ENCODE measurements around the gene HHAT. TPM values are rescaled to one million over a fixed set of nuclear protein-coding genes. Genes with fewer than 3 reads are reported as not detected.

HHAT gene
- total RNA-seq, 4 donors from 2014 or later = 3.4 to 5.2 (median 4.0) TPM

DNA sequence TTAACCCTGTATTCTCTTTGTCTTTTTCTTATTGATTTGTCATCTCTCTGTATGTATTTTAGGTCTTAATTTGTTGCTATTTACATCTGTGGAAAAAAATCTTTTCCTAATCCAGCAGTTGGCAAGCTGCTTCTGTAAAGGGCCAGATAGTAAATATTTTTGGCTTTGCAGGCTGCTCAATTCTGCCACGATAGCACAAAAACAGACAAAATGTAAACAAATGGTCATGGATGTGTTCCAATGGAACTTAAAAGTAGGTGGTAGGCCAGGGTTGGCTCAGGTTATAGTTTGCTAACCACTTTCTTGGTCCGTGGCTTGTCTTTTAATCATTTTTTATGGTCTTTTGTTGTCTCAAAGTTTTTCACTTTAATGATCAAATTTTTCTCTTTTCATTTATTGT is 371.8 kb downstream of the HHAT start:
- no peaks in the 10 kb centered on the region for H3K9me3 ChIP-seq
- 29 to 38% methylated on average over 2 of the region's 2 CpGs for WGBS, 2 donors
- H3K27ac ChIP-seq = no peak overlapping the region
- DNase-seq = no peak
- no peaks in the 10 kb centered on the region for H3K27me3 ChIP-seq
- no peaks in the 10 kb centered on the region for H3K4me1 ChIP-seq
- H3K36me3 ChIP-seq = no peaks in the 10 kb centered on the region
- no peak overlapping the region for H3K4me3 ChIP-seq
- TF ChIP-seq POLR2A (IDR thresholded peaks at IDR 0.05) (no peak), CTCF (IDR thresholded peaks at IDR 0.05) (no peak)
- intact Hi-C loops (cut with DNase I) = no loop called here

GRCh38 chr1:210702506-210702905 is 373.8 kb downstream of the HHAT start:
- Histone ChIP-seq H3K4me1 (no peaks in the 10 kb centered on the region), H3K36me3 (no peaks in the 10 kb centered on the region), H3K27ac (no peak overlapping the region), H3K27me3 (no peaks in the 10 kb centered on the region), H3K4me3 (no peak overlapping the region), H3K9me3 (no peaks in the 10 kb centered on the region)
- DNase-seq = no peak
- intact Hi-C loops (cut with DNase I) = no loop called here
- TF ChIP-seq POLR2A (IDR thresholded peaks at IDR 0.05) = no peak
- no peak for TF ChIP-seq CTCF (IDR thresholded peaks at IDR 0.05)
- 84 to 98% methylated on average over 2 of the region's 2 CpGs for WGBS, 2 donors

GRCh38 chr1:210703593-210703992 is 374.9 kb downstream of the HHAT start:
- 75 to 90% methylated on average over 2 of the region's 2 CpGs for WGBS, 2 donors
- Histone ChIP-seq H3K27me3 (no peaks in the 10 kb centered on the region), H3K9me3 (no peaks in the 10 kb centered on the region), H3K27ac (no peak overlapping the region), H3K36me3 (no peaks in the 10 kb centered on the region), H3K4me1 (no peaks in the 10 kb centered on the region), H3K4me3 (no peak overlapping the region)
- intact Hi-C loops (cut with DNase I) = no loop called here
- DNase-seq = no peak
- TF ChIP-seq CTCF (IDR thresholded peaks at IDR 0.05) (no peak), POLR2A (IDR thresholded peaks at IDR 0.05) (no peak)

GRCh38 chr1:210705086-210705485 is 376.4 kb downstream of the HHAT start:
- no peak overlapping the region for H3K4me3 ChIP-seq
- WGBS, 2 donors = 79 to 94% methylated on average over 2 to 3 of the region's 3 CpGs
- H3K9me3 ChIP-seq = no peaks in the 10 kb centered on the region
- TF ChIP-seq CTCF (IDR thresholded peaks at IDR 0.05) = no peak
- no peak for TF ChIP-seq POLR2A (IDR thresholded peaks at IDR 0.05)
- no peak for DNase-seq
- no peaks in the 10 kb centered on the region for H3K36me3 ChIP-seq
- H3K27me3 ChIP-seq = no peaks in the 10 kb centered on the region
- no peaks in the 10 kb centered on the region for H3K4me1 ChIP-seq
- intact Hi-C loops (cut with DNase I) = no loop called here
- no peak overlapping the region for H3K27ac ChIP-seq

GRCh38 chr1:210706246-210706645 is 377.5 kb downstream of the HHAT start:
- no peaks in the 10 kb centered on the region for H3K36me3 ChIP-seq
- no peak overlapping the region for H3K4me3 ChIP-seq
- no peaks in the 10 kb centered on the region for H3K9me3 ChIP-seq
- no peaks in the 10 kb centered on the region for H3K4me1 ChIP-seq
- 71 to 74% methylated on average over 3 of the region's 3 CpGs for WGBS, 2 donors
- TF ChIP-seq CTCF (IDR thresholded peaks at IDR 0.05) (no peak), POLR2A (IDR thresholded peaks at IDR 0.05) (no peak)
- H3K27ac ChIP-seq = no peak overlapping the region
- no peak for DNase-seq
- intact Hi-C loops (cut with DNase I) = no loop called here
- no peaks in the 10 kb centered on the region for H3K27me3 ChIP-seq

Data from esophagus squamous epithelium (tissue), 5 donors.